GM12878 (cell line): Measurements from ENCODE around the gene RASGRP2. TPM values are rescaled to one million over a fixed set of nuclear protein-coding genes. Genes with fewer than 3 reads are reported as not detected.

Experiments used
- ATAC-seq: fragments of 200-7000 bp; cut with Tn5 transposase; 3 replicates; pipeline ENCODE4 v1.9.1; 2020; ENCODE audit warnings: mild to moderate bottlenecking, moderate library complexity
- BruUV-seq: library from RNA; stranded (reverse); fragments of 400-500 nt; replicated peaks from 2 replicates; lab custom pipeline; 2021; lab: Mats Ljungman, UMichigan
- CTCF ChIA-PET: fragments of 300-600 bp; sonication (Branson Sonifier 250); formaldehyde crosslinking; extraction: SDS; loops from one replicate; lab custom pipeline; 2021; ENCODE audit warnings: inconsistent platforms; lab: Yijun Ruan, JAX
- POLR2A ChIA-PET: fragments of 350-600 bp; formaldehyde crosslinking; extraction: SDS; loops from one replicate; lab custom pipeline; 2021; ENCODE audit warnings: inconsistent platforms; lab: Charles Lee
- RAD21 ChIA-PET: fragments of 300-600 bp; sonication (Branson Sonifier 250); formaldehyde crosslinking; loops from one replicate; lab custom pipeline; 2023; ENCODE audit warnings: antibody characterized with exemption; ENCODE audit not compliant: unreplicated experiment; lab: Charles Lee
- SMC1A ChIA-PET: fragments of 300-600 bp; sonication (Branson Sonifier 250); formaldehyde crosslinking; loops from one replicate; lab custom pipeline; 2023; ENCODE audit not compliant: unreplicated experiment, uncharacterized antibody; lab: Charles Lee
- DNase-seq: peaks from one replicate; pipeline ENCODE4 v3.0.0-alpha.2; 2011; ENCODE audit warnings: low read depth, low spot score
- FAIRE-seq: peaks from 3 replicates; lab custom pipeline; 2011; peaks lifted over from hg19 to GRCh38; lab: Jason Lieb, UNC
- H2AFZ ChIP-seq: 2 replicates; pipeline ENCODE4 v1.6.0; 2011; ENCODE audit warnings: low read depth, low read length, control low read depth; ENCODE audit not compliant: control insufficient read depth
- H3K27ac ChIP-seq: 2 replicates; pipeline ENCODE4 v1.5.1; 2011; ENCODE audit warnings: control low read depth; ENCODE audit not compliant: control insufficient read depth, insufficient read depth
- H3K27me3 ChIP-seq, 2 experiments: replicated peaks in 1 of 2; 2 replicates each; pipeline versions ENCODE4 v1.6.0 to v1.6.1; 2011; ENCODE audit warnings: low read length in 1 of 2; ENCODE audit not compliant: control insufficient read depth in 2 of 2, insufficient read depth in 2 of 2
- H3K36me3 ChIP-seq, 2 experiments: 2 replicates each; pipeline ENCODE4 v1.5.1; 2011; ENCODE audit warnings: low read length in 1 of 2; ENCODE audit not compliant: control insufficient read depth in 2 of 2, insufficient read depth in 2 of 2
- H3K4me1 ChIP-seq: 2 replicates; pipeline ENCODE4 v1.6.1; 2011; ENCODE audit warnings: mild to moderate bottlenecking, low read length, moderate library complexity, mixed read lengths; ENCODE audit not compliant: control insufficient read depth, insufficient read depth
- H3K4me2 ChIP-seq: 2 replicates; pipeline ENCODE4 v1.6.0; 2011; ENCODE audit warnings: control low read depth; ENCODE audit not compliant: control insufficient read depth, insufficient read depth
- H3K4me3 ChIP-seq: fragments of 200-600 bp; sonication (generic); 2 replicates; pipeline ENCODE4 v1.5.1; 2016
- H3K79me2 ChIP-seq: 2 replicates; pipeline ENCODE4 v1.6.0; 2011; ENCODE audit warnings: low read length; ENCODE audit not compliant: control insufficient read depth, insufficient read depth
- H3K9ac ChIP-seq: 2 replicates; pipeline ENCODE4 v1.8.0; 2011; ENCODE audit warnings: low read length, control low read depth, mixed read lengths; ENCODE audit not compliant: control insufficient read depth, insufficient read depth
- H3K9me3 ChIP-seq: replicated peaks from 3 replicates; pipeline ENCODE4 v1.5.1; 2011; ENCODE audit warnings: mild to moderate bottlenecking, low read length; ENCODE audit not compliant: control insufficient read depth, insufficient read depth
- H4K20me1 ChIP-seq: 2 replicates; pipeline ENCODE4 v1.6.0; 2011; ENCODE audit not compliant: control insufficient read depth, insufficient read depth
- ATF3 ChIP-seq: IDR thresholded peaks from 2 replicates; pipeline ENCODE4 v1.6.1; 2011; ENCODE audit warnings: low read depth, mild to moderate bottlenecking, low read length, moderate library complexity, borderline replicate concordance; ENCODE audit errors: extremely low read depth
- CHD2 ChIP-seq: IDR thresholded peaks from 2 replicates; pipeline ENCODE4 v1.6.1; 2011; ENCODE audit warnings: low read depth, low read length, improper control_type of control experiment, borderline replicate concordance
- CHD4 ChIP-seq: fragments of 200-600 bp; sonication (generic); IDR thresholded peaks from 2 replicates; pipeline ENCODE4 v1.6.1; 2016; ENCODE audit warnings: mild to moderate bottlenecking
- CREB1 ChIP-seq: IDR thresholded peaks from 2 replicates; pipeline ENCODE4 v1.6.1; 2012; ENCODE audit warnings: low read depth, mild to moderate bottlenecking, inconsistent platforms
- GABPA ChIP-seq: IDR thresholded peaks from 2 replicates; pipeline ENCODE4 v1.6.1; 2014; ENCODE audit warnings: antibody characterized with exemption, low read depth, mild to moderate bottlenecking, inconsistent platforms
- IRF4 ChIP-seq: IDR thresholded peaks from 2 replicates; pipeline ENCODE4 v1.6.1; 2011; ENCODE audit warnings: low read depth, low read length
- JUND ChIP-seq: IDR thresholded peaks from 2 replicates; pipeline ENCODE4 v1.6.1; 2012; ENCODE audit warnings: low read depth, mild to moderate bottlenecking, low read length, improper control_type of control experiment, moderate library complexity
- MEF2A ChIP-seq: IDR thresholded peaks from 2 replicates; pipeline ENCODE4 v1.6.1; 2011; ENCODE audit warnings: low read depth, mild to moderate bottlenecking, low read length, moderate library complexity; ENCODE audit not compliant: insufficient read depth
- NFYB ChIP-seq: IDR thresholded peaks from 2 replicates; pipeline ENCODE4 v1.6.1; 2011; ENCODE audit warnings: low read depth, mild to moderate bottlenecking, low read length, improper control_type of control experiment, moderate library complexity; ENCODE audit not compliant: insufficient read depth
- NR2C2 ChIP-seq: IDR thresholded peaks from 2 replicates; pipeline ENCODE4 v1.6.1; 2011; ENCODE audit warnings: borderline replicate concordance, low read depth; ENCODE audit not compliant: control insufficient read depth, insufficient read length
- POLR2A ChIP-seq: IDR thresholded peaks from 2 replicates; pipeline ENCODE4 v1.6.1; 2011; ENCODE audit warnings: low read depth, mild to moderate bottlenecking, low read length
- TBL1XR1 ChIP-seq: IDR thresholded peaks from 2 replicates; pipeline ENCODE4 v1.6.1; 2012; ENCODE audit warnings: low read depth, low read length, improper control_type of control experiment
- TCF12 ChIP-seq: IDR thresholded peaks from 2 replicates; pipeline ENCODE4 v1.6.1; 2011; ENCODE audit warnings: low read depth, mild to moderate bottlenecking, low read length
- ZBTB40 ChIP-seq: fragments of 450-650 bp; IDR thresholded peaks from 2 replicates; pipeline ENCODE4 v1.6.1; 2016; ENCODE audit warnings: mild to moderate bottlenecking, moderate library complexity, borderline replicate concordance
- WGBS: methylation state at CpG from one replicate; pipeline ENCODE4 v1.1.6; 2016; ENCODE audit warnings: low lambda C conversion rate; ENCODE audit not compliant: insufficient replicate concordance, insufficient coverage; ENCODE audit errors: missing lambda C conversion rate; 5-methylcytosine and 5-hydroxymethylcytosine counted together
- in situ Hi-C: fragments of 300-500 bp; cut with MboI; formaldehyde crosslinking; loops from 9 replicates; pipeline ENCODE4 v1.14.3; 2018; ENCODE audit warnings: mixed read lengths
- intact Hi-C: fragments of 100-400 bp; cut with micrococcal nuclease; formaldehyde crosslinking; loops from one replicate; pipeline ENCODE4 v1.14.2; 2022; ENCODE audit not compliant: unreplicated experiment
- polyA plus RNA-seq, 11 experiments: library from polyadenylated mRNA; depleted of rRNA in 4 of 11; unstranded in 6 of 11; stranded (reverse) in 5 of 11; fragments of >200 nt; fragmentation: Nextera tagmentation in 4 of 11; fragmentation: Illumina TruSeq in 1 of 11; extraction: Ambion mirVana in 4 of 11; extraction: Trizol in 1 of 11; gene quantifications; 1 replicate in 1 of 11; 2 replicates in 10 of 11; pipeline versions ENCODE4 v1.2.1 to v1.2.3, GENCODE V29; 2011 to 2016; ENCODE audit warnings: inconsistent platforms in 2 of 11, missing spikeins in 2 of 11, low read depth in 1 of 11
- total RNA-seq, 4 experiments: library from RNA; depleted of rRNA in 3 of 4; stranded (reverse); fragments of >200 nt in 3 of 4; fragmentation: Illumina TruSeq in 1 of 4; extraction: Trizol in 1 of 4; gene quantifications; 2 replicates each; pipeline versions ENCODE4 v1.2.1 to v1.2.3, GENCODE V29; 2013 to 2021
- TF ChIP-seq, protein P1 (sequence below), 3 experiments: IDR thresholded peaks in 2 of 3; conservative IDR thresholded peaks in 1 of 3; 2 replicates each; pipeline ENCODE4 v1.5.1; 2011; ENCODE audit warnings: low read depth in 3 of 3, low read length in 3 of 3, mild to moderate bottlenecking in 3 of 3, control low read depth in 2 of 3, moderate library complexity in 2 of 3, inconsistent platforms in 1 of 3, mixed read lengths in 1 of 3; ENCODE audit not compliant: control insufficient read depth in 2 of 3, insufficient read depth in 1 of 3; ENCODE audit errors: extremely low read depth in 1 of 3

RASGRP2 gene
- total and polyA plus RNA-seq, 10 of the 15 experiments (the other 5 are each of a cell fraction or from before 2014, with no cell fraction given) = 0.26 to 9.0 (median 5.4) TPM

DNA sequence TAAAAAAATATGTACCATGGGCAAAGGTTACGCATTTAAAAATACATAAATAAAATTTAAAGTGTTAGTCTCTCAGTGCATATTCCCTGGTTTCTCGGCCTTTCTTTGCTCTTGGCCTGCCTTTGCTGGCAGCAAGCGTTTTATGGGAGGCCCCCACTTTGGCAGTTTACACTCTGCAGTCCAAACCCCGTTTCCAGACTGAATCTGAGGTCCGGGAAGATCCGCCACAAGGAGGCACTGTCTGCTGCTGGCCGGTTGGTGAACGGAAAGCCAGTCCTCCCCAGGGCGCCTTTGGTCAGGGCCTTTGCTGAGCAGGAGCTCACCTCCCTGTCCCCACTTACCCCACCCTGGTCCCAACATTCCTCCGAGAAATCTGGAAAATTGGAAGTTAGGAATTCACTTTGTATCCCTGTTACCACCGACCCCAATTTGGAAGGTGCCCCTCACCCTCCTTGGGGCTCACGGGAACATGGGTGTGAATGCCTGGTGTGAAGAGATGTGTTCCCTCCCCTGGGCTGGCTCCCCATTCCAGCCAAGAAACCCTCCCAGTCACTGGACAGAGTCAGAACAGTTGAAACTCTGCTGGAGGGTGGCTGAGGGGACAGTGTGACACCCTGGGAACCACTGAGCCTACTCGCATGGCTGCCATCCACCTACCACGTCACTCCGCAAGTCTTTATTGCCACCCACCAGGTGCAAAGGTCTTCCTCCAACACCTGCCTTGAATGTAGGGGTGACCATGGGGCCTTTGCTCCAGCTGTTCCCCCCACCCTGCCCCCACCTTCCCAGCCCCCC lies 43.8 kb upstream of the RASGRP2 start (continued):
- TF ChIP-seq, protein P1, sequence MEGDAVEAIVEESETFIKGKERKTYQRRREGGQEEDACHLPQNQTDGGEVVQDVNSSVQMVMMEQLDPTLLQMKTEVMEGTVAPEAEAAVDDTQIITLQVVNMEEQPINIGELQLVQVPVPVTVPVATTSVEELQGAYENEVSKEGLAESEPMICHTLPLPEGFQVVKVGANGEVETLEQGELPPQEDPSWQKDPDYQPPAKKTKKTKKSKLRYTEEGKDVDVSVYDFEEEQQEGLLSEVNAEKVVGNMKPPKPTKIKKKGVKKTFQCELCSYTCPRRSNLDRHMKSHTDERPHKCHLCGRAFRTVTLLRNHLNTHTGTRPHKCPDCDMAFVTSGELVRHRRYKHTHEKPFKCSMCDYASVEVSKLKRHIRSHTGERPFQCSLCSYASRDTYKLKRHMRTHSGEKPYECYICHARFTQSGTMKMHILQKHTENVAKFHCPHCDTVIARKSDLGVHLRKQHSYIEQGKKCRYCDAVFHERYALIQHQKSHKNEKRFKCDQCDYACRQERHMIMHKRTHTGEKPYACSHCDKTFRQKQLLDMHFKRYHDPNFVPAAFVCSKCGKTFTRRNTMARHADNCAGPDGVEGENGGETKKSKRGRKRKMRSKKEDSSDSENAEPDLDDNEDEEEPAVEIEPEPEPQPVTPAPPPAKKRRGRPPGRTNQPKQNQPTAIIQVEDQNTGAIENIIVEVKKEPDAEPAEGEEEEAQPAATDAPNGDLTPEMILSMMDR (IDR thresholded peaks at IDR 0.05 in 2 of 3, conservative IDR thresholded peaks at IDR 0.05 in 1 of 3; ENCODE audit: control insufficient read depth in 2 of 3, extremely low read depth in 1 of 3, insufficient read depth in 1 of 3, low read depth in 3 of 3, low read length in 3 of 3) = peak; percentile 68 to 87 (median 70)
- TF ChIP-seq CREB1 (0 out of 2 replicates have a peak, but pooled peaks have one; percentile 18), ATF3 (no peak)

- no peak for FAIRE-seq
- Histone ChIP-seq H3K9me3 (no peaks in the 10 kb centered on the region), H3K79me2 (no peaks in the 10 kb centered on the region), H3K27me3 (no peaks in the 10 kb centered on the region), H4K20me1 (no peaks in the 10 kb centered on the region), H3K36me3 (peaks cover 9 to 11% of the 10 kb centered on the region in 2 experiments; a peak in 3 of 4 replicates), H3K4me2 (no peak overlapping the region), H3K4me1 (peaks cover 13% of the 10 kb centered on the region), H3K9ac (no peak overlapping the region), H2AFZ (no peak overlapping the region), H3K27ac (no peak overlapping the region), H3K4me3 (no peak overlapping the region)
- no TSS peak for BruUV-seq
- POLR2A ChIA-PET = interaction anchor here (0.9 to 1.4 kb wide), 5 partner anchors 14 to 336 kb away, joined by 3 to 5 read pairs (median 3); partner anchors contain the start of genes CDC42BPG, FAU and MRPL49
- CTCF ChIA-PET = interaction anchor here (0.8 to 5.2 kb wide), 9 partner anchors 11 to 136 kb away, joined by 3 to 41 read pairs (median 4); partner anchors contain the start of genes CDC42BPG, MAP4K2 and RASGRP2
- no peak for DNase-seq
- 79% methylated on average over 10 of the region's 10 CpGs for WGBS
- ATAC-seq = no peak
- intact Hi-C loops = loop anchor here (2.0 kb wide), 1 partner anchor 54 kb away; no protein-coding TSS in a partner anchor
- RAD21 ChIA-PET = no interaction called here
- SMC1A ChIA-PET = interaction anchor here (0.6 to 2.6 kb wide), 3 partner anchors 14 to 80 kb away, joined by 3 to 9 read pairs (median 3); no protein-coding TSS in a partner anchor
- in situ Hi-C loops = no loop called here
- TF ChIP-seq CHD4 = no peak
- no peak for TF ChIP-seq TBL1XR1
- TF ChIP-seq NR2C2 = no peak
- TF ChIP-seq NFYB = no peak
- no peak for TF ChIP-seq MEF2A
- no peak for TF ChIP-seq GABPA
- TF ChIP-seq IRF4 = no peak
- no peak for TF ChIP-seq CHD2
- TF ChIP-seq TCF12 = no peak
- no peak for TF ChIP-seq POLR2A
- TF ChIP-seq ZBTB40 = no peak
- no peak for TF ChIP-seq JUND
These were observed 42.4 kb upstream of the RASGRP2 start for GRCh38 chr11:64786308-64786707.
